ENCODE measurements around the gene CHSY1. TPM values are rescaled to one million over a fixed set of nuclear protein-coding genes. Genes with fewer than 3 reads are reported as not detected.

Gene CHSY1
- total and polyA plus RNA-seq, 2 of the 4 experiments (the other 2 are of a cell fraction), result 40.9 to 53.2 TPM

DNA sequence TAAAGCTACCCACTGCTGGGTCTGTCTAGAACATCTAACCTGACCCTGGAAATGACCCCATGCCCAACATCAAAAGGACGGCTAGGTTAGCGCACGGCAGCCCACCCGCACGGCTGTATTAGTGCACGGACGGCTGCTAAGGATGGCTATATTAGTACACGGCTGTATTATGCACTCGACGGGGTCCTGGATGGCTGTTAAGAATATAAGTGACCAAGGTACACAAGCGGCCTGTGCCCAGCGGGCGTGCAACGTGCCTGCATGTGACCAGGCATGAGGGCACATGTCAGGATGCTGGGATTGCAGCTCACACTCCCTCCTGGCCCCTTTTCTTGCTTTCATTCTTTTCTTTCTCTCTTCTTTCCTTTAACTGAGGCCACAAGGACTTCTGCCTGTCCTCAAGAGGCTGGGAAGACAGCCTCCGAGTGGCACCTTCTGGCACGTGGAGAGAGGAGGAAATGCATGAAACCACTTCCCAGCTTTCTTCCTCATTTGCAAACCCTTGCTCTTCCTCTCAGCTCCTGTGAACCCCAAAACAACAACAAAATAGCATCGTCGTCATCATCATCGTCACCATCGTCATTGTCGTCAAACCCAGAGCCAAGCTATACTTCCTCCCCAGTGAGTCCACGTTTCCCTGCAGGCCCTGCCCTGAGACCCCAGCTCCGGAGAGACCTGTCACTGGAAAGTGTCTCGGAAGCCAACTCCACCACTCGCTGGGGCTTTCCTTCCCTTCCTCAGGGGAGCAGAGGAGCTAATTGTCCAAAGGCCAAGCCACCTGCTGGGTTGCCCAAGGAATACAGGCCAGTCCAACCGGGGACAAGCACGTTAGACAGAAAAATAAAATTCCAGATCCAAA, 101.8 kb downstream of the CHSY1 start:
- Histone ChIP-seq H3K36me3 (ENCODE audit: control insufficient read depth, insufficient read depth, low read length) (no peaks in the 10 kb centered on the region), H3K79me1 (ENCODE audit: low read depth in 1 of 2, low read length in 2 of 2) (no peaks in the 10 kb centered on the region), H3K4me2 (ENCODE audit: low read depth, low read length) (no peak overlapping the region), H3K4me1 (ENCODE audit: control insufficient read depth, insufficient read depth, low read length) (peaks cover 2% of the 10 kb centered on the region), H2BK5ac (ENCODE audit: low read depth, low read length, poor library complexity, severe bottlenecking) (no peak overlapping the region), H3K14ac (replicated peaks; ENCODE audit: low read depth, low read length) (no peak overlapping the region), H3K9ac (ENCODE audit: low read depth, low read length) (no peak overlapping the region), H4K8ac (ENCODE audit: low read depth in 2 of 2, low read length in 2 of 2) (no peak overlapping the region), H3K27me3 (ENCODE audit: control insufficient read depth, insufficient read depth, low read length) (no peaks in the 10 kb centered on the region), H2AK5ac (ENCODE audit: low read depth, low read length) (peak overlapping the region; percentile 30; the same call in 1 of the 2 replicates), H3K56ac (ENCODE audit: extremely low read depth, insufficient read depth, low read length) (no peak overlapping the region), H2BK120ac (ENCODE audit: low read depth, low read length) (no peak overlapping the region), H4K20me1 (ENCODE audit: insufficient read depth, low read length) (no peaks in the 10 kb centered on the region), H2BK20ac (ENCODE audit: low read depth, low read length) (no peak overlapping the region), H3K18ac (ENCODE audit: low read depth, low read length) (no peak overlapping the region), H4K91ac (ENCODE audit: insufficient read depth, low read depth, low read length) (no peak overlapping the region), H2AK9ac (replicated peaks; ENCODE audit: low read depth, low read length, poor library complexity) (no peak overlapping the region), H3K9me3 (ENCODE audit: control insufficient read depth, insufficient read depth, low read length) (no peaks in the 10 kb centered on the region), H3K23ac (ENCODE audit: low read depth, low read length) (no peak overlapping the region), H3K9me1 (ENCODE audit: insufficient read depth, low read length) (peaks cover 5% of the 10 kb centered on the region; the same call in 1 of the 2 replicates), H2BK15ac (ENCODE audit: low read depth, low read length) (no peak overlapping the region), H4K5ac (ENCODE audit: low read depth, low read length) (no peak overlapping the region), H3K4me3 (ENCODE audit: insufficient read depth, low read depth, low read length) (no peak overlapping the region), H3K27ac (ENCODE audit: insufficient read depth, low read length) (no peak overlapping the region), H3K4ac (ENCODE audit: low read depth, low read length) (no peak overlapping the region), H2AFZ (replicated peaks; ENCODE audit: low read length, poor library complexity) (no peak overlapping the region)
- dilution Hi-C loops (cut with HindIII; ENCODE audit: low sequenced_read_pairs, unreplicated experiment) (no loop called here), in situ Hi-C loops (cut with MboI; ENCODE audit: low sequenced_read_pairs) (no loop called here), intact Hi-C loops (cut with micrococcal nuclease) (no loop called here)
- POLR2A ChIA-PET (ENCODE audit: unreplicated experiment), result no interaction called here
- DNase-seq (no peak), ATAC-seq (ENCODE audit: low read depth) (no peak)
- CTCF ChIA-PET, result interaction anchor here (0.6 kb wide), 2 partner anchors 21 to 49 kb away, joined by 3 to 5 read pairs; no protein-coding TSS in a partner anchor
- no TSS peak for BruUV-seq (replicated peaks)
- WGBS, 2 experiments (ENCODE audit: extremely low coverage in 2 of 2, insufficient read length in 1 of 2), result 93% methylated on average over 11 of the region's 27 CpGs; no CpG with 5 or more reads in 1 of the 2 experiments
- TF ChIP-seq, protein P1, sequence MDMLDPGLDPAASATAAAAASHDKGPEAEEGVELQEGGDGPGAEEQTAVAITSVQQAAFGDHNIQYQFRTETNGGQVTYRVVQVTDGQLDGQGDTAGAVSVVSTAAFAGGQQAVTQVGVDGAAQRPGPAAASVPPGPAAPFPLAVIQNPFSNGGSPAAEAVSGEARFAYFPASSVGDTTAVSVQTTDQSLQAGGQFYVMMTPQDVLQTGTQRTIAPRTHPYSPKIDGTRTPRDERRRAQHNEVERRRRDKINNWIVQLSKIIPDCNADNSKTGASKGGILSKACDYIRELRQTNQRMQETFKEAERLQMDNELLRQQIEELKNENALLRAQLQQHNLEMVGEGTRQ (IDR thresholded peaks at IDR 0.05; ENCODE audit: low read depth, low read length), result no peak
- TF ChIP-seq MAZ (IDR thresholded peaks at IDR 0.05; ENCODE audit: borderline replicate concordance, low read depth, low read length) (no peak), BHLHE40 (IDR thresholded peaks at IDR 0.05; ENCODE audit: low read depth, low read length) (no peak), RFX5 (IDR thresholded peaks at IDR 0.05; ENCODE audit: low read depth, low read length) (no peak), FOS (IDR thresholded peaks at IDR 0.05; ENCODE audit: low read depth, low read length) (no peak), ELK1 (IDR thresholded peaks at IDR 0.05; ENCODE audit: borderline replicate concordance, low read depth, low read length) (no peak), RAD21 (IDR thresholded peaks at IDR 0.05; ENCODE audit: low read length) (no peak), MAFK (IDR thresholded peaks at IDR 0.05; ENCODE audit: low read depth, low read length) (no peak), POLR2A (IDR thresholded peaks at IDR 0.05; ENCODE audit: low read depth, low read length) (no peak), CEBPB (IDR thresholded peaks at IDR 0.05; ENCODE audit: low read depth, low read length) (no peak), NFE2L2 (IDR thresholded peaks at IDR 0.05; ENCODE audit: low read depth, low read length) (no peak), CHD1 (IDR thresholded peaks at IDR 0.05; ENCODE audit: low read depth, low read length) (no peak), MXI1 (IDR thresholded peaks at IDR 0.05; ENCODE audit: borderline replicate concordance, low read depth, low read length) (no peak)
- TF ChIP-seq, protein P2, sequence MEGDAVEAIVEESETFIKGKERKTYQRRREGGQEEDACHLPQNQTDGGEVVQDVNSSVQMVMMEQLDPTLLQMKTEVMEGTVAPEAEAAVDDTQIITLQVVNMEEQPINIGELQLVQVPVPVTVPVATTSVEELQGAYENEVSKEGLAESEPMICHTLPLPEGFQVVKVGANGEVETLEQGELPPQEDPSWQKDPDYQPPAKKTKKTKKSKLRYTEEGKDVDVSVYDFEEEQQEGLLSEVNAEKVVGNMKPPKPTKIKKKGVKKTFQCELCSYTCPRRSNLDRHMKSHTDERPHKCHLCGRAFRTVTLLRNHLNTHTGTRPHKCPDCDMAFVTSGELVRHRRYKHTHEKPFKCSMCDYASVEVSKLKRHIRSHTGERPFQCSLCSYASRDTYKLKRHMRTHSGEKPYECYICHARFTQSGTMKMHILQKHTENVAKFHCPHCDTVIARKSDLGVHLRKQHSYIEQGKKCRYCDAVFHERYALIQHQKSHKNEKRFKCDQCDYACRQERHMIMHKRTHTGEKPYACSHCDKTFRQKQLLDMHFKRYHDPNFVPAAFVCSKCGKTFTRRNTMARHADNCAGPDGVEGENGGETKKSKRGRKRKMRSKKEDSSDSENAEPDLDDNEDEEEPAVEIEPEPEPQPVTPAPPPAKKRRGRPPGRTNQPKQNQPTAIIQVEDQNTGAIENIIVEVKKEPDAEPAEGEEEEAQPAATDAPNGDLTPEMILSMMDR (conservative IDR thresholded peaks at IDR 0.05; ENCODE audit: low read depth, low read length), result no peak
